IMR-90 (cell line): ENCODE measurements around the gene CSH2. TPM values are rescaled to one million over a fixed set of nuclear protein-coding genes. Genes with fewer than 3 reads are reported as not detected.

Experiments used
- ATAC-seq: fragments of 200-7000 bp; cut with Tn5 transposase; 2 replicates; pipeline ENCODE4 v1.9.1; 2020; ENCODE audit warnings: low read depth, mild to moderate bottlenecking, moderate library complexity
- BruUV-seq: library from RNA; stranded (reverse); fragments of 400-500 nt; replicated peaks from 2 replicates; lab custom pipeline; 2021; lab: Mats Ljungman, UMichigan
- CTCF ChIA-PET: fragments of 300-600 bp; formaldehyde crosslinking; extraction: SDS; loops from one replicate; lab custom pipeline; 2021; ENCODE audit warnings: antibody characterized with exemption; lab: Yijun Ruan, JAX
- POLR2A ChIA-PET: fragments of 300-600 bp; sonication (Branson Sonifier 250); formaldehyde crosslinking; loops from one replicate; lab custom pipeline; 2022; ENCODE audit warnings: antibody characterized with exemption; ENCODE audit not compliant: unreplicated experiment; lab: Charles Lee
- DNase-seq: peaks from one replicate; pipeline ENCODE4 v3.0.0; 2013
- H2AFZ ChIP-seq: replicated peaks from 2 replicates; pipeline ENCODE3; 2013; ENCODE audit warnings: low read length, mild to moderate bottlenecking; ENCODE audit not compliant: poor library complexity
- H2AK5ac ChIP-seq: 2 replicates; pipeline ENCODE4 v1.6.1; 2013; ENCODE audit warnings: low read depth, low read length, inconsistent platforms
- H2AK9ac ChIP-seq: replicated peaks from 2 replicates; pipeline ENCODE3; 2013; ENCODE audit warnings: mild to moderate bottlenecking, low read depth, low read length, moderate library complexity; ENCODE audit not compliant: poor library complexity
- H2BK120ac ChIP-seq: 2 replicates; pipeline ENCODE4 v1.6.1; 2013; ENCODE audit warnings: low read depth, low read length, inconsistent platforms
- H2BK15ac ChIP-seq: 3 replicates; pipeline ENCODE4 v1.6.1; 2013; ENCODE audit warnings: low read depth, low read length, inconsistent platforms
- H2BK20ac ChIP-seq: 2 replicates; pipeline ENCODE4 v1.6.1; 2013; ENCODE audit warnings: low read depth, mild to moderate bottlenecking, inconsistent platforms, low read length, moderate library complexity
- H2BK5ac ChIP-seq: 2 replicates; pipeline ENCODE4 v1.6.1; 2013; ENCODE audit warnings: mild to moderate bottlenecking, low read depth, low read length, inconsistent platforms; ENCODE audit not compliant: poor library complexity, severe bottlenecking
- H3K14ac ChIP-seq: replicated peaks from 2 replicates; pipeline ENCODE4 v1.6.1; 2013; ENCODE audit warnings: low read depth, low read length, inconsistent platforms
- H3K18ac ChIP-seq: 2 replicates; pipeline ENCODE4 v1.6.1; 2013; ENCODE audit warnings: low read depth, low read length, control low read depth
- H3K23ac ChIP-seq: 2 replicates; pipeline ENCODE4 v1.6.1; 2013; ENCODE audit warnings: low read depth, low read length, inconsistent platforms
- H3K27ac ChIP-seq: 2 replicates; pipeline ENCODE4 v1.5.1; 2013; ENCODE audit warnings: mild to moderate bottlenecking, control low read depth, low read length; ENCODE audit not compliant: insufficient read depth
- H3K27me3 ChIP-seq: 2 replicates; pipeline ENCODE4 v1.6.1; 2013; ENCODE audit warnings: low read length; ENCODE audit not compliant: control insufficient read depth, insufficient read depth
- H3K36me3 ChIP-seq: 2 replicates; pipeline ENCODE4 v1.6.1; 2013; ENCODE audit warnings: low read length, mixed read lengths; ENCODE audit not compliant: control insufficient read depth, insufficient read depth
- H3K4ac ChIP-seq: 2 replicates; pipeline ENCODE4 v1.6.1; 2013; ENCODE audit warnings: low read depth, low read length, inconsistent platforms
- H3K4me1 ChIP-seq: 2 replicates; pipeline ENCODE4 v1.6.1; 2013; ENCODE audit warnings: low read length, mixed read lengths; ENCODE audit not compliant: control insufficient read depth, insufficient read depth
- H3K4me2 ChIP-seq: 2 replicates; pipeline ENCODE4 v1.6.1; 2013; ENCODE audit warnings: low read depth, mild to moderate bottlenecking, control low read depth, low read length, moderate library complexity
- H3K4me3 ChIP-seq: 2 replicates; pipeline ENCODE4 v1.5.1; 2013; ENCODE audit warnings: low read depth, mild to moderate bottlenecking, control low read depth, low read length, moderate library complexity; ENCODE audit not compliant: insufficient read depth
- H3K56ac ChIP-seq: 2 replicates; pipeline ENCODE4 v1.6.1; 2013; ENCODE audit warnings: low read length, inconsistent platforms; ENCODE audit not compliant: insufficient read depth; ENCODE audit errors: extremely low read depth
- H3K79me1 ChIP-seq, 2 experiments: 2 replicates each; pipeline ENCODE4 v1.6.1; 2013; ENCODE audit warnings: low read length in 2 of 2, inconsistent platforms in 1 of 2, low read depth in 1 of 2
- H3K9ac ChIP-seq: 2 replicates; pipeline ENCODE4 v1.6.1; 2013; ENCODE audit warnings: low read depth, low read length, control low read depth
- H3K9me1 ChIP-seq: 2 replicates; pipeline ENCODE4 v1.6.1; 2013; ENCODE audit warnings: low read length, inconsistent platforms; ENCODE audit not compliant: insufficient read depth
- H3K9me3 ChIP-seq: 2 replicates; pipeline ENCODE4 v1.6.1; 2013; ENCODE audit warnings: low read length; ENCODE audit not compliant: control insufficient read depth, insufficient read depth
- H4K20me1 ChIP-seq: 2 replicates; pipeline ENCODE4 v1.6.1; 2013; ENCODE audit warnings: low read length, inconsistent platforms; ENCODE audit not compliant: insufficient read depth
- H4K5ac ChIP-seq: 2 replicates; pipeline ENCODE4 v1.6.1; 2013; ENCODE audit warnings: mild to moderate bottlenecking, low read depth, low read length, control low read depth
- H4K8ac ChIP-seq, 2 experiments: 2 replicates each; pipeline ENCODE4 v1.6.1; 2013; ENCODE audit warnings: low read depth in 2 of 2, low read length in 2 of 2, control low read depth in 1 of 2, inconsistent platforms in 1 of 2
- H4K91ac ChIP-seq: 2 replicates; pipeline ENCODE4 v1.6.1; 2013; ENCODE audit warnings: low read depth, low read length, inconsistent platforms; ENCODE audit not compliant: insufficient read depth
- CEBPB ChIP-seq: IDR thresholded peaks from 2 replicates; pipeline ENCODE4 v1.6.1; 2012; ENCODE audit warnings: low read depth, low read length, improper control_type of control experiment
- FOS ChIP-seq: fragments of 150-350 bp; IDR thresholded peaks from 2 replicates; pipeline ENCODE4 v1.6.1; 2016; ENCODE audit warnings: low read depth, low read length
- MAFK ChIP-seq: IDR thresholded peaks from 2 replicates; pipeline ENCODE4 v1.6.1; 2012; ENCODE audit warnings: low read depth, low read length, improper control_type of control experiment
- MAZ ChIP-seq: IDR thresholded peaks from 2 replicates; pipeline ENCODE4 v1.6.1; 2012; ENCODE audit warnings: low read depth, mild to moderate bottlenecking, low read length, improper control_type of control experiment, moderate library complexity, borderline replicate concordance
- MXI1 ChIP-seq: IDR thresholded peaks from 2 replicates; pipeline ENCODE4 v1.6.1; 2012; ENCODE audit warnings: low read depth, mild to moderate bottlenecking, low read length, moderate library complexity, borderline replicate concordance
- NFE2L2 ChIP-seq: fragments of 150-350 bp; IDR thresholded peaks from 2 replicates; pipeline ENCODE4 v1.6.1; 2016; ENCODE audit warnings: low read depth, mild to moderate bottlenecking, low read length
- POLR2A ChIP-seq: IDR thresholded peaks from 2 replicates; pipeline ENCODE4 v1.6.1; 2012; ENCODE audit warnings: mild to moderate bottlenecking, low read depth, low read length
- SMC3 ChIP-seq: fragments of 150-350 bp; IDR thresholded peaks from 2 replicates; pipeline ENCODE4 v1.6.1; 2016; ENCODE audit warnings: low read depth, mild to moderate bottlenecking, antibody characterized with exemption, low read length, moderate library complexity
- WGBS, 2 experiments: methylation state at CpG; one replicate each; pipeline versions ENCODE4 v1.1.5 to v1.1.7; 2013; ENCODE audit warnings: missing lambda C conversion rate in 2 of 2; ENCODE audit not compliant: insufficient read length in 1 of 2; ENCODE audit errors: extremely low coverage in 2 of 2; 5-methylcytosine and 5-hydroxymethylcytosine counted together
- dilution Hi-C: fragments of 300-500 bp; cut with HindIII; formaldehyde crosslinking; loops from one replicate; pipeline ENCODE4 v1.14.3; 2018; ENCODE audit warnings: low sequenced_read_pairs; ENCODE audit not compliant: unreplicated experiment
- in situ Hi-C: fragments of 300-500 bp; cut with MboI; formaldehyde crosslinking; loops from 3 replicates; pipeline ENCODE4 v1.14.3; 2019; ENCODE audit warnings: low sequenced_read_pairs, inconsistent platforms, mixed read lengths
- intact Hi-C: fragments of 100-400 bp; cut with micrococcal nuclease; formaldehyde crosslinking; loops from 2 replicates; pipeline ENCODE4 v1.10.0; 2022
- polyA plus RNA-seq, 3 experiments: library from polyadenylated mRNA; depleted of rRNA; stranded (reverse); fragments of >200 nt; gene quantifications; 2 replicates each; pipeline ENCODE4 v1.2.3, GENCODE V29; 2012; ENCODE audit warnings: low replicate concordance in 1 of 3
- total RNA-seq: library from RNA; depleted of rRNA; stranded (reverse); fragments of >200 nt; gene quantifications from 2 replicates; pipeline ENCODE4 v1.2.3, GENCODE V29; 2012
- TF ChIP-seq, protein P1 (sequence below): conservative IDR thresholded peaks from 2 replicates; pipeline ENCODE4 v1.5.1; 2012; ENCODE audit warnings: mild to moderate bottlenecking, low read depth, low read length, improper control_type of control experiment

Gene CSH2
- total and polyA plus RNA-seq, 2 of the 4 experiments (the other 2 are of a cell fraction), result not detected

DNA sequence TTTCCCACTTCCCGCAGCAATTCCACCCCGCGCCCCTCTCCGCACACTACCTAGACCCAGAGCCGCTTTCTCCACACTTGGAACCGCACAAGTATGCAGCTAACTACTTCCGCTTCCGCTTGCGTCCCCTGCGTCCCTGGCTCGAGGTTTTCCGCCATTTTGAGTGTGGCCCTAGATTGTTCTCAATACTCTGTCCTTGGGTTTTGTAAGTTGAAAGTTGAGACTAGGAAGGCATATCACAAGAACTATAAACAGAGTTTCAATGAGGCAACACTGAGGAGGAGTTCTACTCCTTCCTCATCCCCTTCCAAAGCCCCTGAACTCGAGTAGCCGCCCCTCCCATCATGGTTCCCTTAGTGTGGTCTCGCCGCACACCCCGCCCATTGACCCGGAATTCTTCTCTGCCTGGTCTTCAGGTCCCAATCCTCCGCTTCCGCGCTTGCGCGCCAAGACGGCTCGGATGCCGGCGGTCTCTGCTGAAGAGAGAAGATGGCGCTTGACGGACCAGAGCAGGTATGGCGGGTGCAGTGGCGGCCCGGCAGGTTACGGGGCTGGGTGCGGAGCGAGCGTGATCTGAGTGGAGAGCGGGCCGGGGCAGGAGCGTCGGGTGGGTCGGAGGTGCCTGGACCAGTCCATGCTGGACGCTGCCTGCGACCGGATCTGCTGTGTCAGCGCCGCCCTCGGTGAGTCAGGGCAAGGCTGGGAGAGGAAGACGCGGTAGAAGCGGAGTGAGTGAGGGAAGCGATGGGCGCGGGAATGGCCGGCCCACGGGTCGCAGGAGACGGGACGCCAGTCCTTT lies 46.3 kb downstream of the CSH2 start, which contains the start of the genes FTSJ3 and PSMC5:
FTSJ3 (minus strand) TSS at position 662 of the 799 bp plus-strand sequence. CDS start 761 bp downstream, outside the sequence.
PSMC5 (plus strand) TSS at position 430 of the 799 bp plus-strand sequence; CDS start at position 490, 60 bp downstream.
- Histone ChIP-seq H3K27me3 (no peaks in the 10 kb centered on the region), H4K8ac (peak within 1 kb of the TSS; percentile 90 to 99), H2BK120ac (peak within 1 kb of the TSS; percentile 99), H3K9ac (peak within 1 kb of the TSS; percentile 94), H2AK9ac (peak within 1 kb of the TSS; percentile 99), H3K27ac (peak within 1 kb of the TSS; percentile 93), H2BK20ac (peak within 1 kb of the TSS; percentile 96), H3K9me1 (peaks cover 13% of the 10 kb centered on the region), H3K23ac (peak within 1 kb of the TSS; percentile 100), H4K91ac (peak within 1 kb of the TSS; percentile 100), H3K14ac (peak within 1 kb of the TSS; percentile 100), H2BK15ac (peak within 1 kb of the TSS; percentile 99), H3K4ac (peak within 1 kb of the TSS; percentile 98), H3K56ac (peak within 1 kb of the TSS; percentile 100), H3K36me3 (peaks cover 63% of the 10 kb centered on the region), H2AFZ (peak within 1 kb of the TSS; percentile 98), H3K9me3 (no peaks in the 10 kb centered on the region), H3K4me2 (peak within 1 kb of the TSS; percentile 95), H3K18ac (peak within 1 kb of the TSS; percentile 99), H3K79me1 (peaks cover 44 to 79% of the 10 kb centered on the region in 2 experiments), H2AK5ac (peak within 1 kb of the TSS; percentile 95), H3K4me3 (peak within 1 kb of the TSS; percentile 79), H4K5ac (peak within 1 kb of the TSS; percentile 98), H3K4me1 (peaks cover 1% of the 10 kb centered on the region; the same call in 1 of the 2 replicates), H4K20me1 (peaks cover 33% of the 10 kb centered on the region), H2BK5ac (peak within 1 kb of the TSS; percentile 97)
- TF ChIP-seq SMC3, result no peak
- peak; percentile 69; the same call in 1 of the 2 replicates for TF ChIP-seq NFE2L2
- 0 out of 2 replicates have a peak, but pooled peaks have one; percentile 23 for TF ChIP-seq CEBPB
- TF ChIP-seq FOS, result 0 out of 2 replicates have a peak, but pooled peaks have one; percentile 16
- peak; percentile 88 for TF ChIP-seq POLR2A
- no peak for TF ChIP-seq MAZ
- TF ChIP-seq MXI1, result peak; percentile 84
- peak; percentile 91 for TF ChIP-seq MAFK
- TF ChIP-seq, protein P1, sequence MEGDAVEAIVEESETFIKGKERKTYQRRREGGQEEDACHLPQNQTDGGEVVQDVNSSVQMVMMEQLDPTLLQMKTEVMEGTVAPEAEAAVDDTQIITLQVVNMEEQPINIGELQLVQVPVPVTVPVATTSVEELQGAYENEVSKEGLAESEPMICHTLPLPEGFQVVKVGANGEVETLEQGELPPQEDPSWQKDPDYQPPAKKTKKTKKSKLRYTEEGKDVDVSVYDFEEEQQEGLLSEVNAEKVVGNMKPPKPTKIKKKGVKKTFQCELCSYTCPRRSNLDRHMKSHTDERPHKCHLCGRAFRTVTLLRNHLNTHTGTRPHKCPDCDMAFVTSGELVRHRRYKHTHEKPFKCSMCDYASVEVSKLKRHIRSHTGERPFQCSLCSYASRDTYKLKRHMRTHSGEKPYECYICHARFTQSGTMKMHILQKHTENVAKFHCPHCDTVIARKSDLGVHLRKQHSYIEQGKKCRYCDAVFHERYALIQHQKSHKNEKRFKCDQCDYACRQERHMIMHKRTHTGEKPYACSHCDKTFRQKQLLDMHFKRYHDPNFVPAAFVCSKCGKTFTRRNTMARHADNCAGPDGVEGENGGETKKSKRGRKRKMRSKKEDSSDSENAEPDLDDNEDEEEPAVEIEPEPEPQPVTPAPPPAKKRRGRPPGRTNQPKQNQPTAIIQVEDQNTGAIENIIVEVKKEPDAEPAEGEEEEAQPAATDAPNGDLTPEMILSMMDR, result peak; percentile 27
- BruUV-seq, result no TSS peak
- in situ Hi-C loops (no loop called here), intact Hi-C loops (loop anchor here (2.0 kb wide), 1 partner anchor 22 kb away; no protein-coding TSS in a partner anchor), dilution Hi-C loops (no loop called here)
- DNase-seq (peak; percentile 93), ATAC-seq (peak; percentile 94)
- POLR2A ChIA-PET, result interaction anchor here (1.0 kb wide), 1 partner anchor 53 kb away, joined by 5 read pairs; the partner anchor contains the start of genes CCDC47 and DDX42
- WGBS, 2 experiments, result 0% methylated on average over 19 of the region's 58 CpGs; no CpG with 5 or more reads in 1 of the 2 experiments
- CTCF ChIA-PET, result interaction anchor here (0.6 to 1.0 kb wide), 2 partner anchors 8 to 680 kb away, joined by 3 read pairs; partner anchors contain the start of gene CEP95
